HepG2 (cell line): ENCODE data around the gene IFI27. TPM values are rescaled to one million over a fixed set of nuclear protein-coding genes. Genes with fewer than 3 reads are reported as not detected.

Experiments
- ATAC-seq: fragments of 200-7000 bp; cut with Tn5 transposase; 3 replicates; pipeline ENCODE4 v1.9.1; 2020; ENCODE audit warnings: mild to moderate bottlenecking, moderate library complexity
- BruUV-seq: library from RNA; stranded (reverse); fragments of 400-500 nt; replicated peaks from 2 replicates; lab custom pipeline; 2021; lab: Mats Ljungman, UMichigan
- CTCF ChIA-PET: fragments of 300-600 bp; formaldehyde crosslinking; extraction: SDS; loops from one replicate; lab custom pipeline; 2021; ENCODE audit warnings: low total read pairs, inconsistent platforms, low intra/inter-chr PET ratio; lab: Yijun Ruan, JAX
- POLR2A ChIA-PET: fragments of 350-600 bp; sonication (Branson Sonifier 250); formaldehyde crosslinking; loops from one replicate; lab custom pipeline; 2020; ENCODE audit warnings: antibody characterized with exemption, inconsistent platforms; lab: Yijun Ruan, JAX
- DNase-seq: peaks from one replicate; pipeline ENCODE4 v3.0.0-alpha.2; 2015; ENCODE audit warnings: low spot score
- FAIRE-seq: peaks from 3 replicates; lab custom pipeline; 2011; peaks lifted over from hg19 to GRCh38; lab: Jason Lieb, UNC
- H2AFZ ChIP-seq: one replicate; pipeline ENCODE4 v1.6.1; 2011; ENCODE audit warnings: low read length, inconsistent platforms
- H3K27ac ChIP-seq: fragments of 300-600 bp; 3 replicates; pipeline ENCODE4 v1.8.0; 2011; ENCODE audit warnings: mixed run types, mild to moderate bottlenecking, mixed read lengths, low read length, inconsistent platforms; ENCODE audit not compliant: insufficient read depth; ENCODE audit errors: extremely low read length
- H3K27me3 ChIP-seq, 2 experiments: fragments of 200-600 bp in 1 of 2; 2 replicates in 1 of 2; 3 replicates in 1 of 2; pipeline versions ENCODE4 v1.6.0 to v1.8.0; 2011; ENCODE audit warnings: low read length in 2 of 2, mild to moderate bottlenecking in 2 of 2, moderate library complexity in 2 of 2, inconsistent platforms in 1 of 2; ENCODE audit not compliant: insufficient read depth in 2 of 2, control insufficient read depth in 1 of 2
- H3K36me3 ChIP-seq, 2 experiments: fragments of 200-600 bp in 1 of 2; replicated peaks in 1 of 2; 2 replicates in 1 of 2; 3 replicates in 1 of 2; pipeline versions ENCODE4 v1.5.1 to v1.8.0; 2011; ENCODE audit warnings: low read length in 2 of 2, inconsistent platforms in 1 of 2; ENCODE audit not compliant: insufficient read depth in 2 of 2, control insufficient read depth in 1 of 2
- H3K4me1 ChIP-seq: 2 replicates; pipeline ENCODE4 v1.5.1; 2012; ENCODE audit warnings: low read length, inconsistent platforms; ENCODE audit not compliant: insufficient read depth
- H3K4me2 ChIP-seq: 2 replicates; pipeline ENCODE4 v1.6.0; 2011; ENCODE audit warnings: low read depth, low read length, inconsistent platforms
- H3K4me3 ChIP-seq, 3 experiments: fragments of 200-600 bp in 1 of 3; sonication (generic), shearing (Covaris generic) in 1 of 3; replicated peaks in 1 of 3; 2 replicates each; pipeline ENCODE4 v1.5.1; 2011 to 2016; ENCODE audit warnings: low read length in 3 of 3, inconsistent platforms in 2 of 3, low read depth in 2 of 3, mild to moderate bottlenecking in 2 of 3, control low read depth in 1 of 3, mixed read lengths in 1 of 3; ENCODE audit not compliant: insufficient read depth in 1 of 3
- H3K79me2 ChIP-seq: one replicate; pipeline ENCODE4 v1.6.1; 2011; ENCODE audit warnings: low read length, inconsistent platforms; ENCODE audit not compliant: insufficient read depth
- H3K9ac ChIP-seq: 2 replicates; pipeline ENCODE4 v1.6.0; 2011; ENCODE audit warnings: mild to moderate bottlenecking, low read depth, low read length, inconsistent platforms; ENCODE audit not compliant: insufficient read depth
- H3K9me3 ChIP-seq: 2 replicates; pipeline ENCODE4 v1.5.1; 2012; ENCODE audit warnings: mild to moderate bottlenecking, low read length
- H4K20me1 ChIP-seq: 2 replicates; pipeline ENCODE4 v1.6.0; 2011; ENCODE audit warnings: inconsistent platforms, mild to moderate bottlenecking, low read length, moderate library complexity; ENCODE audit not compliant: insufficient read depth
- AHR ChIP-seq: IDR thresholded peaks from 2 replicates; pipeline ENCODE4 v1.6.1; 2018; ENCODE audit warnings: missing genetic modification reagents, missing compliant biosample characterization
- EZH2 ChIP-seq: conservative IDR thresholded peaks from 2 replicates; pipeline ENCODE4 v1.6.1; 2012; ENCODE audit warnings: mild to moderate bottlenecking, low read depth, low read length, moderate library complexity
- FOXK1 ChIP-seq: sonication (generic); formaldehyde crosslinking; IDR thresholded peaks from 2 replicates; pipeline ENCODE4 v1.4.0; 2020; ENCODE audit warnings: low read depth, missing genetic modification reagents, borderline replicate concordance
- MIER2 ChIP-seq: IDR thresholded peaks from 2 replicates; pipeline ENCODE4 v1.6.1; 2016; ENCODE audit warnings: missing biosample characterization, missing genetic modification reagents
- NR3C1 ChIP-seq: sonication (generic); formaldehyde crosslinking; IDR thresholded peaks from 2 replicates; pipeline ENCODE4 v1.4.0; 2020; ENCODE audit warnings: missing genetic modification reagents
- RCOR2 ChIP-seq: IDR thresholded peaks from 2 replicates; pipeline ENCODE4 v1.6.1; 2016; ENCODE audit warnings: missing biosample characterization, missing genetic modification reagents
- XRCC5 ChIP-seq: fragments of 200-400 bp; formaldehyde crosslinking; optimal IDR thresholded peaks from 2 replicates; pipeline ENCODE3; 2017; ENCODE audit warnings: mild to moderate bottlenecking, low read length
- ZBTB8A ChIP-seq: sonication (generic); formaldehyde crosslinking; IDR thresholded peaks from 2 replicates; pipeline ENCODE4 v1.4.0; 2020; ENCODE audit warnings: mild to moderate bottlenecking, low read depth, missing genetic modification reagents, borderline replicate concordance
- ZNF136 ChIP-seq: sonication (generic); formaldehyde crosslinking; IDR thresholded peaks from 2 replicates; pipeline ENCODE4 v1.8.1; 2022; ENCODE audit warnings: low read depth, mild to moderate bottlenecking, moderate library complexity, missing genetic modification reagents
- ZNF263 ChIP-seq: sonication (generic); formaldehyde crosslinking; IDR thresholded peaks from 2 replicates; pipeline ENCODE4 v1.4.0; 2020; ENCODE audit warnings: missing genetic modification reagents
- ZNF333 ChIP-seq: sonication (generic); formaldehyde crosslinking; IDR thresholded peaks from 2 replicates; pipeline ENCODE4 v1.4.0; 2020; ENCODE audit warnings: mild to moderate bottlenecking, missing genetic modification reagents, borderline replicate concordance
- ZNF446 ChIP-seq: sonication (generic); formaldehyde crosslinking; IDR thresholded peaks from 2 replicates; pipeline ENCODE4 v1.5.0; 2020; ENCODE audit warnings: mild to moderate bottlenecking, missing genetic modification reagents
- WGBS: methylation state at CpG from one replicate; pipeline ENCODE4 v1.1.6; 2017; ENCODE audit warnings: low lambda C conversion rate; 5-methylcytosine and 5-hydroxymethylcytosine counted together
- in situ Hi-C: cut with HindIII; loops from 2 replicates; pipeline ENCODE4 v1.10.0; 2017; ENCODE audit warnings: low pct_unique_long_range_greater_than_20kb; ENCODE audit not compliant: extremely low pct_ligation_motif_present
- intact Hi-C: fragments of 100-400 bp; cut with micrococcal nuclease; formaldehyde crosslinking; loops from one replicate; pipeline ENCODE4 v1.10.0; 2022; ENCODE audit not compliant: unreplicated experiment
- polyA plus RNA-seq, 8 experiments: library from polyadenylated mRNA; depleted of rRNA in 3 of 8; stranded (reverse) in 7 of 8; unstranded in 1 of 8; fragments of >200 nt; fragmentation: Illumina TruSeq in 4 of 8; extraction: Trizol in 4 of 8; gene quantifications; 2 replicates each; pipeline versions ENCODE4 v1.2.1 to v1.2.3, GENCODE V29; 2011 to 2016; ENCODE audit warnings: low read depth in 4 of 8, missing spikeins in 1 of 8, mixed read lengths in 1 of 8; ENCODE audit not compliant: insufficient read depth in 1 of 8
- total RNA-seq, 5 experiments: library from RNA; depleted of rRNA; stranded (reverse); fragments of >200 nt; fragmentation: Illumina TruSeq; extraction: Trizol; gene quantifications; 2 replicates each; pipeline ENCODE4 v1.2.3, GENCODE V29; 2016; ENCODE audit warnings: low read depth in 1 of 5

The IFI27 gene
- total and polyA plus RNA-seq, 2 of the 13 experiments (the other 11 are each of a cell fraction or from before 2014, with no cell fraction given): 1.2 to 1.7 TPM

DNA sequence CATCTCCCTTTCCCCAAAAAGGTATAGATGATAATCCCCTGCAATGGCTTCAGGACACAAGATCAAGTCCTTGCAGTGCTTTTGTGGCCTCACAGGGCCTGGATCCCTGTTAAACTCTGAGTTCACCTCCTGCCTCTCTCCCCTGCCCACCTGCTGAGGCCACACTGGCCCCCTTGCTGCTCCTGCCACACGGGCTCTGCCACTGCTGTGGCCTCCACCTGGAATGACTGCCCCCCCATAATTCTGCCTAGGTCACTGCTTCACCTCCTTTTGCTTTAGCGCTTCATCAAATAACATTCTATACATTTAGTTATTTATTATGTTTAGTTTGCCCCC lies 653 bp upstream of the IFI27 start (continued):
- no peak for TF ChIP-seq ZNF446 (CRISPR knock-in tag)

DNA sequence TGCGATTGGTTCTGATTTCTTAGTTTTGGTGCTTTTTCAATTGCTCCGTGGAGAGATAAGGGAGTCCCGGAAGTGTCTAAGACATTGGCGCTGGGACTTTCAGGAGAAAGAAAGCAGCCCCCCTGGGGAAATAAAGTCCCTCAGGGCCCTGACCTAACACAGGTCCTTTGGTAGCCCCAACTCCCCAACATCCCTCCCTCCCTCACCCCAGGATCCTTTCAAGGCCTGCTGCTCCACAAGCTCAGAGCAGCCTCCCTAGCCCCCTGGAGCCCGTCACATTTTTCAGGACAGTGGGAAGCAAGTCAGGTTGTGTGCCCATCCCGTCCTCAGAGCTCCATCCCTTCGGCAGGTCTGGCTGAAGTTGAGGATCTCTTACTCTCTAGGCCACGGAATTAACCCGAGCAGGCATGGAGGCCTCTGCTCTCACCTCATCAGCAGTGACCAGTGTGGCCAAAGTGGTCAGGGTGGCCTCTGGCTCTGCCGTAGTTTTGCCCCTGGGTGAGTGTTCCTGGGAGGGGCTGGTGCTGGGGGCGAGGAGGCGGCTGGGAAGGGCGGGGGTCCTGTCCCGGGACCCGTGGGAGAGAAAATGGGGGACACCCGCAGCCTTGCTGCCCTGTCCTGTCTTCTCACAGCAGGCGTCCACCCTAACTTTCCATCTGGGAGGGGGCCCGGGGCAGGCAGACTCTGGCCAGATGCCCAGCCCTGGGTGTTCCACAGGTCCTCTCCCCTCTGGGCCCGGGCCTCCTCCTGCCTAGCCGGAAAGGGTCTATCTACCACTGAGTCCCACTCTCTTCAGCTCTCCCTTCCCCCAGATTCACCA lies 950 bp downstream of the IFI27 start:
- TF ChIP-seq FOXK1 (CRISPR knock-in tag): no peak
- TF ChIP-seq ZBTB8A (CRISPR knock-in tag): no peak
- TF ChIP-seq ZNF263: no peak
- no peak for TF ChIP-seq AHR (CRISPR knock-in tag)
- TF ChIP-seq XRCC5: no peak
- no peak for TF ChIP-seq EZH2
- TF ChIP-seq ZNF136 (CRISPR knock-in tag): no peak
- TF ChIP-seq RCOR2: no peak
- no peak for TF ChIP-seq MIER2
- TF ChIP-seq NR3C1: no peak
- no peak for TF ChIP-seq ZNF333
- TF ChIP-seq, all 625 proteins: peak for 0
- no peak overlapping the region for H2AFZ ChIP-seq
- FAIRE-seq: no peak
- H4K20me1 ChIP-seq: no peaks in the 10 kb centered on the region
- POLR2A ChIA-PET: interaction anchor here (1.0 kb wide), 1 partner anchor 46 kb away, joined by 3 read pairs; no protein-coding TSS in a partner anchor
- no peaks in the 10 kb centered on the region for H3K9me3 ChIP-seq
- 47% methylated on average over 16 of the region's 20 CpGs for WGBS
- CTCF ChIA-PET: no interaction called here
- H3K4me1 ChIP-seq: peaks cover 53% of the 10 kb centered on the region
- DNase-seq: no peak
- no TSS peak for BruUV-seq
- no peak; the same call in 2 of the 3 replicates for ATAC-seq
- no peak overlapping the region for H3K4me2 ChIP-seq
- no peaks in the 10 kb centered on the region for H3K79me2 ChIP-seq
- intact Hi-C loops (no loop called here), in situ Hi-C loops (no loop called here)
- H3K36me3 ChIP-seq: no peaks in the 10 kb centered on the region
- H3K4me3 ChIP-seq: no peak overlapping the region
- H3K27me3 ChIP-seq: peaks cover 2 to 21% of the 10 kb centered on the region in 2 experiments; a peak in 2 of 5 replicates
- no peak overlapping the region for H3K27ac ChIP-seq
- H3K9ac ChIP-seq: no peak overlapping the region
